ENCODE data around the gene IGF2BP2. TPM values are rescaled to one million over a fixed set of nuclear protein-coding genes. Genes with fewer than 3 reads are reported as not detected.

Gene IGF2BP2
- total RNA-seq, 1 experiment from 2014 or later = 133 TPM

DNA sequence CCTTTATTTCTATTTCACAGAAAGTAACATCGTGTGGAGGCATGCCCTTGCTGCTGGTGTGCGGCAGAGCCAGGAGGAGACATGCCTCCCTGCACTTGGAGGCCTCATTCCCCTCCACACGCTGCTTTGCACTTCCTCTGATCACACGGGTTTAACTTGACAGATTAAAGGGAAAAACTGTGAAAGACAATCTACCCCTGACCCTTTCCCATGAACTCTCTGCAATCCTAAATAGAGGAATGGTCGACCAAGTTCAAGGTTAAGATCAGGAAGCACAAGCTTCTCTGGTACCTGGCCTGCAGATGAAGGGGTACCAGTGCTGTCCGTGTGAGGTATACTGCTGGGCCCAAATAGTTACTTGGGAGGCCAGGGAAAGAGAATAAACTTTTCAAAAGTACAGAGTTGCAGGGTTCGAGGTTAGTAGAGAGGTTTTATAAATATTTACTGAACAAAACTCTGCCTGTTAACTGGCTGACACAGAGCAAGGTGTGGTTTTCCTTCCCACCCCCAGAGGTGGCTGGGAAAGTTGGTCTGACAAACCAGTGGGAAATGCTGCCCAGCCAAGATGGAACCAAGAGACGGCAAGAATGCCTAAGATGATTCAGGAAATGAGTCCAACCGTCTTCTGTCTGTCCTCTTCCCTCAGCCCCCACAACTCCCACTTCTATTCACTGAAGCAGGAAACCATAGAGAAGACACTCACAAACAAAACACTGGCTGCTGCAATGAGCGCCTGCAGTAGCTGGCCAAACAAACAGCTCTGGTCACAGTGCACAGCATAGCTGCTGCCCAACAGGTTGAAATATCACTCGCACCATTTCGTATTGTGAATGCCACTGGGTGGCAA lies 79.6 kb downstream of the IGF2BP2 start:
- Mint-ChIP-seq H3K27ac (peak overlapping the region; percentile 39), H3K36me3 (no peaks in the 10 kb centered on the region), H3K4me1 (peaks cover 65% of the 10 kb centered on the region), H3K27me3 (ENCODE audit: low read depth) (no peaks in the 10 kb centered on the region), H3K4me3 (no peak overlapping the region), H3K9me3 (no peaks in the 10 kb centered on the region)
- no peak for DNase-seq (ENCODE audit: low spot score)
- peak; percentile 39 for ATAC-seq
- TF ChIP-seq CBFB (CRISPR knock-in tag; IDR thresholded peaks at IDR 0.05; ENCODE audit: low read depth) = no peak
- TF ChIP-seq, protein P1, sequence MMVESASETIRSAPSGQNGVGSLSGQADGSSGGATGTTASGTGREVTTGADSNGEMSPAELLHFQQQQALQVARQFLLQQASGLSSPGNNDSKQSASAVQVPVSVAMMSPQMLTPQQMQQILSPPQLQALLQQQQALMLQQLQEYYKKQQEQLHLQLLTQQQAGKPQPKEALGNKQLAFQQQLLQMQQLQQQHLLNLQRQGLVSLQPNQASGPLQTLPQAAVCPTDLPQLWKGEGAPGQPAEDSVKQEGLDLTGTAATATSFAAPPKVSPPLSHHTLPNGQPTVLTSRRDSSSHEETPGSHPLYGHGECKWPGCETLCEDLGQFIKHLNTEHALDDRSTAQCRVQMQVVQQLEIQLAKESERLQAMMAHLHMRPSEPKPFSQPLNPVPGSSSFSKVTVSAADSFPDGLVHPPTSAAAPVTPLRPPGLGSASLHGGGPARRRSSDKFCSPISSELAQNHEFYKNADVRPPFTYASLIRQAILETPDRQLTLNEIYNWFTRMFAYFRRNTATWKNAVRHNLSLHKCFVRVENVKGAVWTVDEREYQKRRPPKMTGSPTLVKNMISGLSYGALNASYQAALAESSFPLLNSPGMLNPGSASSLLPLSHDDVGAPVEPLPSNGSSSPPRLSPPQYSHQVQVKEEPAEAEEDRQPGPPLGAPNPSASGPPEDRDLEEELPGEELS (CRISPR knock-in tag; IDR thresholded peaks at IDR 0.05) = no peak
- no peak for TF ChIP-seq RELA (CRISPR knock-in tag; IDR thresholded peaks at IDR 0.05; ENCODE audit: borderline replicate concordance)
- no peak for TF ChIP-seq JAZF1 (CRISPR knock-in tag; IDR thresholded peaks at IDR 0.05)
- no peak for TF ChIP-seq SMAD3 (CRISPR knock-in tag; IDR thresholded peaks at IDR 0.05; ENCODE audit: borderline replicate concordance)
- TF ChIP-seq ESRRA (CRISPR knock-in tag; IDR thresholded peaks at IDR 0.05; ENCODE audit: borderline replicate concordance) = no peak
- TF ChIP-seq, protein P2, sequence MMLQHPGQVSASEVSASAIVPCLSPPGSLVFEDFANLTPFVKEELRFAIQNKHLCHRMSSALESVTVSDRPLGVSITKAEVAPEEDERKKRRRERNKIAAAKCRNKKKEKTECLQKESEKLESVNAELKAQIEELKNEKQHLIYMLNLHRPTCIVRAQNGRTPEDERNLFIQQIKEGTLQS (CRISPR knock-in tag; conservative IDR thresholded peaks at IDR 0.05) = no peak
- no peak for TF ChIP-seq OVOL2 (CRISPR knock-in tag; IDR thresholded peaks at IDR 0.05; ENCODE audit: borderline replicate concordance)
- no peak for TF ChIP-seq EMX1 (CRISPR knock-in tag; IDR thresholded peaks at IDR 0.05)
- TF ChIP-seq ATF1 (CRISPR knock-in tag; IDR thresholded peaks at IDR 0.05) = no peak
- TF ChIP-seq, protein P3, sequence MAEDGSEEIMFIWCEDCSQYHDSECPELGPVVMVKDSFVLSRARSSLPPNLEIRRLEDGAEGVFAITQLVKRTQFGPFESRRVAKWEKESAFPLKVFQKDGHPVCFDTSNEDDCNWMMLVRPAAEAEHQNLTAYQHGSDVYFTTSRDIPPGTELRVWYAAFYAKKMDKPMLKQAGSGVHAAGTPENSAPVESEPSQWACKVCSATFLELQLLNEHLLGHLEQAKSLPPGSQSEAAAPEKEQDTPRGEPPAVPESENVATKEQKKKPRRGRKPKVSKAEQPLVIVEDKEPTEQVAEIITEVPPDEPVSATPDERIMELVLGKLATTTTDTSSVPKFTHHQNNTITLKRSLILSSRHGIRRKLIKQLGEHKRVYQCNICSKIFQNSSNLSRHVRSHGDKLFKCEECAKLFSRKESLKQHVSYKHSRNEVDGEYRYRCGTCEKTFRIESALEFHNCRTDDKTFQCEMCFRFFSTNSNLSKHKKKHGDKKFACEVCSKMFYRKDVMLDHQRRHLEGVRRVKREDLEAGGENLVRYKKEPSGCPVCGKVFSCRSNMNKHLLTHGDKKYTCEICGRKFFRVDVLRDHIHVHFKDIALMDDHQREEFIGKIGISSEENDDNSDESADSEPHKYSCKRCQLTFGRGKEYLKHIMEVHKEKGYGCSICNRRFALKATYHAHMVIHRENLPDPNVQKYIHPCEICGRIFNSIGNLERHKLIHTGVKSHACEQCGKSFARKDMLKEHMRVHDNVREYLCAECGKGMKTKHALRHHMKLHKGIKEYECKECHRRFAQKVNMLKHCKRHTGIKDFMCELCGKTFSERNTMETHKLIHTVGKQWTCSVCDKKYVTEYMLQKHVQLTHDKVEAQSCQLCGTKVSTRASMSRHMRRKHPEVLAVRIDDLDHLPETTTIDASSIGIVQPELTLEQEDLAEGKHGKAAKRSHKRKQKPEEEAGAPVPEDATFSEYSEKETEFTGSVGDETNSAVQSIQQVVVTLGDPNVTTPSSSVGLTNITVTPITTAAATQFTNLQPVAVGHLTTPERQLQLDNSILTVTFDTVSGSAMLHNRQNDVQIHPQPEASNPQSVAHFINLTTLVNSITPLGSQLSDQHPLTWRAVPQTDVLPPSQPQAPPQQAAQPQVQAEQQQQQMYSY (CRISPR knock-in tag; IDR thresholded peaks at IDR 0.05) = no peak
- TF ChIP-seq SOX15 (CRISPR knock-in tag; IDR thresholded peaks at IDR 0.05) = no peak
- TF ChIP-seq GABPB1 (CRISPR knock-in tag; IDR thresholded peaks at IDR 0.05) = no peak
- no peak for TF ChIP-seq ELF4 (CRISPR knock-in tag; IDR thresholded peaks at IDR 0.05; ENCODE audit: low read depth)
- ChIA-PET POLR2A (interaction anchor here (1.3 kb wide), 1 partner anchor 9 kb away, joined by 3 read pairs; no protein-coding TSS in a partner anchor), CTCF (interaction anchor here (1.1 to 5.8 kb wide), 4 partner anchors 15 to 285 kb away, joined by 3 to 20 read pairs (median 8); no protein-coding TSS in a partner anchor)

DNA sequence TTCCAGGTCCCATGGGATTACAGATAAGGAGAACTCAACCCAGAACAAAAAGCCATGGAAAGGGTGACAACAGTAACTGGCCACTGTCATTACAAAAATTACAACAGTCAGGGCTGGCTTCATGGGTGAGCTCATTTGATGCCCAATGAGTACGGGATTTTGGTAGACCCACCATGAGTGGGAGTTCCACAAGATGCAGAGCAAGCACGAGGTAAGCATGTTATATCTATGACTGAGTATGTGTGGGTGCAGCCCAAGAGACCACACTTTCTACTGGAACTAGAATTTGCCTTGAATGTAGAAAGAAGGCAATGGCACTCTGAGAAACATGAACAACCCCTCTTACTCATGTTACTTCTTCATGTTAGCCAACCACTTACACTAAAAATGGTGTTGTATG lies 83.3 kb downstream of the IGF2BP2 start:
- CTCF ChIA-PET = interaction anchor here (1.1 to 5.8 kb wide), 3 partner anchors 27 to 202 kb away, joined by 3 to 20 read pairs (median 7); no protein-coding TSS in a partner anchor
- no peak for ATAC-seq
- no peak for DNase-seq (ENCODE audit: low spot score)
- Mint-ChIP-seq H3K4me1 (peaks cover 69% of the 10 kb centered on the region), H3K27me3 (ENCODE audit: low read depth) (no peaks in the 10 kb centered on the region), H3K27ac (no peak overlapping the region), H3K36me3 (no peaks in the 10 kb centered on the region), H3K4me3 (no peak overlapping the region), H3K9me3 (no peaks in the 10 kb centered on the region)
- POLR2A ChIA-PET = no interaction called here
- TF ChIP-seq CREB1 (CRISPR knock-in tag; IDR thresholded peaks at IDR 0.05) = no peak
- TF ChIP-seq ETV6 (CRISPR knock-in tag; IDR thresholded peaks at IDR 0.05) = no peak
- no peak for TF ChIP-seq JUN (CRISPR knock-in tag; IDR thresholded peaks at IDR 0.05)
- no peak for TF ChIP-seq TEAD4 (CRISPR knock-in tag; IDR thresholded peaks at IDR 0.05)
- TF ChIP-seq ELF4 (CRISPR knock-in tag; IDR thresholded peaks at IDR 0.05; ENCODE audit: low read depth) = no peak
- TF ChIP-seq, protein P2 (CRISPR knock-in tag; conservative IDR thresholded peaks at IDR 0.05) = no peak
- no peak for TF ChIP-seq RELA (CRISPR knock-in tag; IDR thresholded peaks at IDR 0.05; ENCODE audit: borderline replicate concordance)
- TF ChIP-seq, protein P4, sequence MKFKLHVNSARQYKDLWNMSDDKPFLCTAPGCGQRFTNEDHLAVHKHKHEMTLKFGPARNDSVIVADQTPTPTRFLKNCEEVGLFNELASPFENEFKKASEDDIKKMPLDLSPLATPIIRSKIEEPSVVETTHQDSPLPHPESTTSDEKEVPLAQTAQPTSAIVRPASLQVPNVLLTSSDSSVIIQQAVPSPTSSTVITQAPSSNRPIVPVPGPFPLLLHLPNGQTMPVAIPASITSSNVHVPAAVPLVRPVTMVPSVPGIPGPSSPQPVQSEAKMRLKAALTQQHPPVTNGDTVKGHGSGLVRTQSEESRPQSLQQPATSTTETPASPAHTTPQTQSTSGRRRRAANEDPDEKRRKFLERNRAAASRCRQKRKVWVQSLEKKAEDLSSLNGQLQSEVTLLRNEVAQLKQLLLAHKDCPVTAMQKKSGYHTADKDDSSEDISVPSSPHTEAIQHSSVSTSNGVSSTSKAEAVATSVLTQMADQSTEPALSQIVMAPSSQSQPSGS (CRISPR knock-in tag; IDR thresholded peaks at IDR 0.05; ENCODE audit: borderline replicate concordance, low read depth) = no peak
- TF ChIP-seq, protein P5, sequence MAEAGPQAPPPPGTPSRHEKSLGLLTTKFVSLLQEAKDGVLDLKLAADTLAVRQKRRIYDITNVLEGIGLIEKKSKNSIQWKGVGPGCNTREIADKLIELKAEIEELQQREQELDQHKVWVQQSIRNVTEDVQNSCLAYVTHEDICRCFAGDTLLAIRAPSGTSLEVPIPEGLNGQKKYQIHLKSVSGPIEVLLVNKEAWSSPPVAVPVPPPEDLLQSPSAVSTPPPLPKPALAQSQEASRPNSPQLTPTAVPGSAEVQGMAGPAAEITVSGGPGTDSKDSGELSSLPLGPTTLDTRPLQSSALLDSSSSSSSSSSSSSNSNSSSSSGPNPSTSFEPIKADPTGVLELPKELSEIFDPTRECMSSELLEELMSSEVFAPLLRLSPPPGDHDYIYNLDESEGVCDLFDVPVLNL (CRISPR knock-in tag; IDR thresholded peaks at IDR 0.05; ENCODE audit: borderline replicate concordance, low read depth) = no peak
- TF ChIP-seq MYBL2 (CRISPR knock-in tag; IDR thresholded peaks at IDR 0.05) = no peak
- TF ChIP-seq ZNF138 (CRISPR knock-in tag; conservative IDR thresholded peaks at IDR 0.05) = no peak
- no peak for TF ChIP-seq TCF7 (CRISPR knock-in tag; IDR thresholded peaks at IDR 0.05; ENCODE audit: low read depth)

Measured in WTC11 (cell line).